HG03575 (cell line): ENCODE measurements around the gene PYURF.

Source experiments
- ATAC-seq: cut with Tn5 transposase; IDR thresholded peaks from one replicate; pipeline ENCODE4 v1.9.1; 2021; ENCODE audit not compliant: unreplicated experiment, insufficient number of reproducible peaks, low FRiP score; ENCODE audit errors: extremely low read depth

Gene PYURF

GRCh38 chr4:88514557-88515511 is 8.7 kb downstream of the PYURF start:
- no peak for ATAC-seq

- ATAC-seq = no peak
These were observed 12.3 kb downstream of the PYURF start for GRCh38 chr4:88511236-88511635.

GRCh38 chr4:88503344-88503743 is 20.2 kb downstream of the PYURF start:
- ATAC-seq = no peak

- ATAC-seq = no peak
These were observed 25.6 kb downstream of the PYURF start for GRCh38 chr4:88497859-88498409.

- ATAC-seq = no peak
These were observed 34.3 kb downstream of the PYURF start for GRCh38 chr4:88489100-88489761.

- no peak for ATAC-seq
These were observed 42.0 kb downstream of the PYURF start for GRCh38 chr4:88481537-88481936.

- ATAC-seq = no peak
These were observed 45.3 kb downstream of the PYURF start for GRCh38 chr4:88478247-88478646.

- no peak for ATAC-seq
These were observed 46.2 kb downstream of the PYURF start for GRCh38 chr4:88477229-88477860.
